ENCODE measurements around the gene SMOC2. TPM values are rescaled to one million over a fixed set of nuclear protein-coding genes. Genes with fewer than 3 reads are reported as not detected.

SMOC2 gene
- total RNA-seq, 1 experiment from 2014 or later: 0.42 TPM

DNA sequence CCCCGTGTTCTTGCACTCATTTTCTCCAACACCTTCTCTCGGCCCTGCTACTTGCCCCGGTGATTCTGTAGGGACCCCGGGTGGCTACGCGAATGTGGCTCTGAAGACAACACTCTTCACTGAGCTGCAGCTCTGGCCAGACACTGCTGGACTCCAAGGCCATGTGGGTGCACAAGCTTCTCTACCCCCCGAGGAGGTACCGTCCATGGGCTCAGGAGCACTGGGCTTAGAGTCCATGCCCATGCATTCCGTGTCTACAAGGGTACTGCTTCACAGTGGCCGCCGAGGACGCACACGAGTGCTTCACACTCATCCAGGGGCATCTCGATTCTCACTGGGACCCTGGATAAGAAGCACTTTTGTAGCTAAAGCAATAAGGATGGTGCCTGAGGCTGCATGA lies 59.5 kb downstream of the SMOC2 start:
- H3K4me2 ChIP-seq (ENCODE audit: low read length): no peak overlapping the region
- no peaks in the 10 kb centered on the region for H3K9me3 ChIP-seq (ENCODE audit: control insufficient read depth in 1 of 2, insufficient read depth in 1 of 2, low read depth in 1 of 2, low read length in 2 of 2)
- ChIA-PET CTCF (no interaction called here), RAD21 (ENCODE audit: low non-redundant PET in 1 of 2, low total read pairs in 2 of 2, uncharacterized antibody in 2 of 2, unreplicated experiment in 2 of 2) (no interaction called here), POLR2A (no interaction called here)
- TF ChIP-seq RAD21 (IDR thresholded peaks at IDR 0.05; ENCODE audit: low read depth) (no peak), ZNF274 (IDR thresholded peaks at IDR 0.05; ENCODE audit: low read depth, low read length) (no peak), YY1 (IDR thresholded peaks at IDR 0.05; ENCODE audit: extremely low read depth, insufficient replicate concordance, low read depth, low read length) (no peak), EGR1 (IDR thresholded peaks at IDR 0.05; ENCODE audit: low read depth) (no peak)
- no peaks in the 10 kb centered on the region for H4K20me1 ChIP-seq (ENCODE audit: insufficient read depth)
- no peak overlapping the region for H3K4me3 ChIP-seq (replicated peaks in 1 of 2; ENCODE audit: low read depth in 1 of 2, low read length in 2 of 2)
- H3K27me3 ChIP-seq (ENCODE audit: insufficient read depth, low read length): peaks cover 6% of the 10 kb centered on the region
- H3K4me1 ChIP-seq (ENCODE audit: control insufficient read depth in 1 of 2, insufficient read depth in 2 of 2, low read length in 2 of 2): no peaks in the 10 kb centered on the region
- BruUV-seq (replicated peaks): no TSS peak
- H3K9ac ChIP-seq (ENCODE audit: low read length): no peak overlapping the region
- no peak for DNase-seq (ENCODE audit: low read depth, low spot score)
- no peaks in the 10 kb centered on the region for H3K79me2 ChIP-seq (ENCODE audit: insufficient read depth, low read length)
- H3K27ac ChIP-seq (ENCODE audit: low read depth, low read length): no peak overlapping the region
- intact Hi-C loops (cut with micrococcal nuclease): no loop called here
- no peaks in the 10 kb centered on the region for H3K9me2 ChIP-seq (ENCODE audit: insufficient read depth)
- ATAC-seq: no peak
- H3K36me3 ChIP-seq (ENCODE audit: control insufficient read depth in 1 of 2, insufficient read depth in 2 of 2, low read length in 2 of 2): no peaks in the 10 kb centered on the region
- H2AFZ ChIP-seq (ENCODE audit: low read depth, low read length, poor library complexity, severe bottlenecking): no peak overlapping the region

DNA sequence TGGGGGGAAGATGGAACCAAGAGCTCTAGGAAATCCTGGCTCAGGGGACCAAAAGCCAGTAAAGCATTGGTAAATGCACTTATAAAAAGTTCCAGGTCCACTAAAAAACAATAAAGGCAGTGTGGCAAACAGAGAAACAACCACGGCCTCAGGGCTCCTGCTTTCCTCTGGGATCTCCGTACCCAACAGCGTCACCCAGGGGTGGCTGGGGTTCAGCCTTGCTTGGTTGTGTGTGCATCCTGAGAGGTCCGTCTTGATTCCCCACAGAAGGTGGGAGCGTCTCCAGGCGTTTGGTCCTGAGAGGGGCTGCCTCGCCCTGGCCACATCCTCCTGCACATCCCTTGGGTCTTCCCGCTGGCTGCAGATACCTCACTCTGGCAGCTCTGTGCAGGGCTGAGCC lies 60.6 kb downstream of the SMOC2 start:
- Histone ChIP-seq H3K9ac (ENCODE audit: low read length) (no peak overlapping the region), H3K9me3 (ENCODE audit: control insufficient read depth in 1 of 2, insufficient read depth in 1 of 2, low read depth in 1 of 2, low read length in 2 of 2) (no peaks in the 10 kb centered on the region), H4K20me1 (ENCODE audit: insufficient read depth) (no peaks in the 10 kb centered on the region), H3K27ac (ENCODE audit: low read depth, low read length) (no peak overlapping the region), H3K4me1 (ENCODE audit: control insufficient read depth in 1 of 2, insufficient read depth in 2 of 2, low read length in 2 of 2) (no peaks in the 10 kb centered on the region), H3K9me2 (ENCODE audit: insufficient read depth) (no peaks in the 10 kb centered on the region), H2AFZ (ENCODE audit: low read depth, low read length, poor library complexity, severe bottlenecking) (no peak overlapping the region), H3K4me3 (replicated peaks in 1 of 2; ENCODE audit: low read depth in 1 of 2, low read length in 2 of 2) (no peak overlapping the region), H3K27me3 (ENCODE audit: insufficient read depth, low read length) (peaks cover 8% of the 10 kb centered on the region), H3K36me3 (ENCODE audit: control insufficient read depth in 1 of 2, insufficient read depth in 2 of 2, low read length in 2 of 2) (no peaks in the 10 kb centered on the region), H3K4me2 (ENCODE audit: low read length) (no peak overlapping the region), H3K79me2 (ENCODE audit: insufficient read depth, low read length) (no peaks in the 10 kb centered on the region)
- POLR2A ChIA-PET: no interaction called here
- ATAC-seq (no peak), DNase-seq (ENCODE audit: low read depth, low spot score) (no peak)
- no peak for TF ChIP-seq RAD21 (IDR thresholded peaks at IDR 0.05; ENCODE audit: low read depth)
- no peak for TF ChIP-seq TCF7L2 (IDR thresholded peaks at IDR 0.05; ENCODE audit: borderline replicate concordance, extremely low read depth, insufficient read depth, insufficient read length)
- TF ChIP-seq EZH2phosphoT487 (IDR thresholded peaks at IDR 0.05; ENCODE audit: borderline replicate concordance): no peak
- TF ChIP-seq, protein P1, sequence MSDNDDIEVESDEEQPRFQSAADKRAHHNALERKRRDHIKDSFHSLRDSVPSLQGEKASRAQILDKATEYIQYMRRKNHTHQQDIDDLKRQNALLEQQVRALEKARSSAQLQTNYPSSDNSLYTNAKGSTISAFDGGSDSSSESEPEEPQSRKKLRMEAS (IDR thresholded peaks at IDR 0.05): no peak
- TF ChIP-seq SP1 (IDR thresholded peaks at IDR 0.05; ENCODE audit: low read depth): no peak
- TF ChIP-seq EZH2 (IDR thresholded peaks at IDR 0.05): no peak
- no peak for TF ChIP-seq CBX3 (IDR thresholded peaks at IDR 0.05; ENCODE audit: low read depth)
- no peak for TF ChIP-seq ZFX (IDR thresholded peaks at IDR 0.05)
- no peak for TF ChIP-seq FOSL1 (IDR thresholded peaks at IDR 0.05; ENCODE audit: low read depth)
- no peak for TF ChIP-seq POLR2AphosphoS5 (IDR thresholded peaks at IDR 0.05; ENCODE audit: low read depth, low read length)
- TF ChIP-seq, protein P2, sequence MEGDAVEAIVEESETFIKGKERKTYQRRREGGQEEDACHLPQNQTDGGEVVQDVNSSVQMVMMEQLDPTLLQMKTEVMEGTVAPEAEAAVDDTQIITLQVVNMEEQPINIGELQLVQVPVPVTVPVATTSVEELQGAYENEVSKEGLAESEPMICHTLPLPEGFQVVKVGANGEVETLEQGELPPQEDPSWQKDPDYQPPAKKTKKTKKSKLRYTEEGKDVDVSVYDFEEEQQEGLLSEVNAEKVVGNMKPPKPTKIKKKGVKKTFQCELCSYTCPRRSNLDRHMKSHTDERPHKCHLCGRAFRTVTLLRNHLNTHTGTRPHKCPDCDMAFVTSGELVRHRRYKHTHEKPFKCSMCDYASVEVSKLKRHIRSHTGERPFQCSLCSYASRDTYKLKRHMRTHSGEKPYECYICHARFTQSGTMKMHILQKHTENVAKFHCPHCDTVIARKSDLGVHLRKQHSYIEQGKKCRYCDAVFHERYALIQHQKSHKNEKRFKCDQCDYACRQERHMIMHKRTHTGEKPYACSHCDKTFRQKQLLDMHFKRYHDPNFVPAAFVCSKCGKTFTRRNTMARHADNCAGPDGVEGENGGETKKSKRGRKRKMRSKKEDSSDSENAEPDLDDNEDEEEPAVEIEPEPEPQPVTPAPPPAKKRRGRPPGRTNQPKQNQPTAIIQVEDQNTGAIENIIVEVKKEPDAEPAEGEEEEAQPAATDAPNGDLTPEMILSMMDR (IDR thresholded peaks at IDR 0.05 in 2 of 3, conservative IDR thresholded peaks at IDR 0.05 in 1 of 3; ENCODE audit: borderline replicate concordance in 1 of 3, insufficient read depth in 1 of 3, low read depth in 2 of 3, low read length in 2 of 3): no peak
- no peak for TF ChIP-seq SRF (IDR thresholded peaks at IDR 0.05; ENCODE audit: low read depth)
- TF ChIP-seq JUND (IDR thresholded peaks at IDR 0.05): no peak
- no peak for TF ChIP-seq ZNF274 (IDR thresholded peaks at IDR 0.05; ENCODE audit: low read depth, low read length)
- TF ChIP-seq EGR1 (IDR thresholded peaks at IDR 0.05; ENCODE audit: low read depth): no peak
- TF ChIP-seq SIN3A (IDR thresholded peaks at IDR 0.05; ENCODE audit: low read depth): no peak
- TF ChIP-seq POLR2A (IDR thresholded peaks at IDR 0.05; ENCODE audit: borderline replicate concordance, extremely low read depth, insufficient read depth, insufficient read length): no peak
- CTCF ChIA-PET: no interaction called here
- BruUV-seq (replicated peaks): no TSS peak
- RAD21 ChIA-PET (ENCODE audit: low non-redundant PET in 1 of 2, low total read pairs in 2 of 2, uncharacterized antibody in 2 of 2, unreplicated experiment in 2 of 2): no interaction called here
- intact Hi-C loops (cut with micrococcal nuclease): no loop called here
